ENCODE measurements around the gene MBP. TPM values are rescaled to one million over a fixed set of nuclear protein-coding genes. Genes with fewer than 3 reads are reported as not detected.
A peak's percentile ranks its signal among the peaks of the same experiment; 100 is the strongest.

Gene MBP
- total and polyA plus RNA-seq, 2 donors (not counting 3 experiments of a cell fraction or from before 2014, with no cell fraction given): 1.7 to 2.3 TPM

GRCh38 chr18:77114415-77115191 is 18.0 kb downstream of the MBP start:
- intact Hi-C loops (cut with micrococcal nuclease) (loop anchor here (1.0 kb wide), 1 partner anchor 13 kb away; no protein-coding TSS in a partner anchor), dilution Hi-C loops (cut with MboI; ENCODE audit: extremely low pct_ligation_motif_present, low sequenced_read_pairs) (no loop called here)
- Histone ChIP-seq H3K4me2 (ENCODE audit: insufficient read depth, low read length) (no peak overlapping the region), H3K9me3 (replicated peaks; ENCODE audit: control insufficient read depth, insufficient read depth, low read length) (no peaks in the 10 kb centered on the region), H2AFZ (ENCODE audit: low read depth, low read length) (peak overlapping the region; percentile 42), H3K4me3 (replicated peaks in 1 of 3; ENCODE audit: insufficient read depth in 1 of 3, low read depth in 1 of 3, low read length in 3 of 3) (no peak overlapping the region), H3K4me1 (ENCODE audit: control insufficient read depth, extremely low read depth, insufficient read depth, low read length) (peaks cover 17% of the 10 kb centered on the region), H3K27me3 (ENCODE audit: control insufficient read depth in 2 of 2, insufficient read depth in 2 of 2, low read length in 2 of 2) (no peaks in the 10 kb centered on the region), H3K36me3 (ENCODE audit: control insufficient read depth in 2 of 2, extremely low read depth in 1 of 2, insufficient read depth in 2 of 2, low read length in 2 of 2) (no peaks in the 10 kb centered on the region), H3K79me2 (ENCODE audit: control insufficient read depth, insufficient read depth, low read length) (no peaks in the 10 kb centered on the region), H3K9me1 (replicated peaks; ENCODE audit: control insufficient read depth, extremely low read depth, insufficient read depth, low read length) (no peaks in the 10 kb centered on the region), H3K27ac (ENCODE audit: insufficient read depth, low read depth, low read length) (peak overlapping the region; percentile 18), H3K9ac (replicated peaks; ENCODE audit: extremely low read depth, insufficient read depth, low read length) (no peak overlapping the region), H4K20me1 (replicated peaks; ENCODE audit: control insufficient read depth, extremely low read depth, insufficient read depth, low read length) (no peaks in the 10 kb centered on the region)
- FAIRE-seq: peak; percentile 83
- peak; percentile 82 for DNase-seq (ENCODE audit: low read depth, low spot score)
- BruUV-seq (replicated peaks): no TSS peak
- POLR2A ChIA-PET: no interaction called here
- CTCF ChIA-PET: interaction anchor here (0.8 to 2.2 kb wide), 8 partner anchors 10 to 114 kb away, joined by 3 to 13 read pairs (median 4); no protein-coding TSS in a partner anchor
- TF ChIP-seq, protein P1, sequence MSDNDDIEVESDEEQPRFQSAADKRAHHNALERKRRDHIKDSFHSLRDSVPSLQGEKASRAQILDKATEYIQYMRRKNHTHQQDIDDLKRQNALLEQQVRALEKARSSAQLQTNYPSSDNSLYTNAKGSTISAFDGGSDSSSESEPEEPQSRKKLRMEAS (IDR thresholded peaks at IDR 0.05; ENCODE audit: insufficient read depth, insufficient read length): peak; percentile 83
- TF ChIP-seq POLR2AphosphoS5 (IDR thresholded peaks at IDR 0.05; ENCODE audit: insufficient read depth, low read depth, low read length) (peak; percentile 59), MYC (IDR thresholded peaks at IDR 0.05; ENCODE audit: low read depth, low read length) (no peak), GATA2 (IDR thresholded peaks at IDR 0.05; ENCODE audit: insufficient read depth, insufficient read length, low read depth, low read length) (peak; percentile 77), FOS (IDR thresholded peaks at IDR 0.05; ENCODE audit: borderline replicate concordance, insufficient read depth, low read length) (peak; percentile 29), JUN (IDR thresholded peaks at IDR 0.05; ENCODE audit: borderline replicate concordance, insufficient read depth, insufficient read length, low read depth) (no peak)

GRCh38 chr18:77114152-77114414 is 18.5 kb downstream of the MBP start:
- intact Hi-C loops (cut with micrococcal nuclease) (loop anchor here (1.0 kb wide), 1 partner anchor 13 kb away; no protein-coding TSS in a partner anchor), dilution Hi-C loops (cut with MboI; ENCODE audit: extremely low pct_ligation_motif_present, low sequenced_read_pairs) (no loop called here)
- no peaks in the 10 kb centered on the region for H3K79me2 ChIP-seq (ENCODE audit: control insufficient read depth, insufficient read depth, low read length)
- H3K27ac ChIP-seq (ENCODE audit: insufficient read depth, low read depth, low read length): peak overlapping the region; percentile 18
- no TSS peak for BruUV-seq (replicated peaks)
- no peak for DNase-seq (ENCODE audit: low read depth, low spot score)
- no peak for FAIRE-seq
- H3K4me1 ChIP-seq (ENCODE audit: control insufficient read depth, extremely low read depth, insufficient read depth, low read length): peaks cover 17% of the 10 kb centered on the region
- ChIA-PET POLR2A (no interaction called here), CTCF (interaction anchor here (1.1 to 2.2 kb wide), 4 partner anchors 11 to 98 kb away, joined by 4 to 13 read pairs (median 8); no protein-coding TSS in a partner anchor)
- peak overlapping the region; percentile 42 for H2AFZ ChIP-seq (ENCODE audit: low read depth, low read length)
- no peaks in the 10 kb centered on the region for H4K20me1 ChIP-seq (replicated peaks; ENCODE audit: control insufficient read depth, extremely low read depth, insufficient read depth, low read length)
- no peaks in the 10 kb centered on the region for H3K9me1 ChIP-seq (replicated peaks; ENCODE audit: control insufficient read depth, extremely low read depth, insufficient read depth, low read length)
- H3K27me3 ChIP-seq (ENCODE audit: control insufficient read depth in 2 of 2, insufficient read depth in 2 of 2, low read length in 2 of 2): no peaks in the 10 kb centered on the region
- H3K36me3 ChIP-seq (ENCODE audit: control insufficient read depth in 2 of 2, extremely low read depth in 1 of 2, insufficient read depth in 2 of 2, low read length in 2 of 2): no peaks in the 10 kb centered on the region
- no peak overlapping the region for H3K4me2 ChIP-seq (ENCODE audit: insufficient read depth, low read length)
- TF ChIP-seq POLR2AphosphoS5 (IDR thresholded peaks at IDR 0.05; ENCODE audit: insufficient read depth, low read depth, low read length): no peak
- TF ChIP-seq JUN (IDR thresholded peaks at IDR 0.05; ENCODE audit: borderline replicate concordance, insufficient read depth, insufficient read length, low read depth): no peak
- TF ChIP-seq GATA2 (IDR thresholded peaks at IDR 0.05; ENCODE audit: insufficient read depth, insufficient read length, low read depth, low read length): no peak
- TF ChIP-seq EZH2 (IDR thresholded peaks at IDR 0.05; ENCODE audit: borderline replicate concordance, low read depth, low read length, severe bottlenecking): no peak
- no peak for TF ChIP-seq CTCF (IDR thresholded peaks at IDR 0.05; ENCODE audit: extremely low read depth in 1 of 2, insufficient read depth in 1 of 2, low read depth in 1 of 2, low read length in 2 of 2)
- TF ChIP-seq, protein P1 (IDR thresholded peaks at IDR 0.05; ENCODE audit: insufficient read depth, insufficient read length): no peak
- TF ChIP-seq FOS (IDR thresholded peaks at IDR 0.05; ENCODE audit: borderline replicate concordance, insufficient read depth, low read length): no peak
- TF ChIP-seq POLR2A (IDR thresholded peaks at IDR 0.05; ENCODE audit: low read depth, low read length): no peak
- no peak for TF ChIP-seq MYC (IDR thresholded peaks at IDR 0.05; ENCODE audit: low read depth, low read length)
- no peak overlapping the region for H3K4me3 ChIP-seq (replicated peaks in 1 of 3; ENCODE audit: insufficient read depth in 1 of 3, low read depth in 1 of 3, low read length in 3 of 3)
- no peak overlapping the region for H3K9ac ChIP-seq (replicated peaks; ENCODE audit: extremely low read depth, insufficient read depth, low read length)
- no peaks in the 10 kb centered on the region for H3K9me3 ChIP-seq (replicated peaks; ENCODE audit: control insufficient read depth, insufficient read depth, low read length)

Data from endothelial cell of umbilical vein (primary cell).